Ramos (cell line): ENCODE data around the gene PABPN1L.

Experiments used
- in situ Hi-C: fragments of 300-500 bp; cut with MboI; formaldehyde crosslinking; loops from one replicate; pipeline ENCODE4 v1.14.3; 2022; ENCODE audit warnings: low sequenced_read_pairs; ENCODE audit not compliant: unreplicated experiment

Gene PABPN1L

GRCh38 chr16:88884569-88885271 is 18.3 kb upstream of the PABPN1L start:
- in situ Hi-C loops = no loop called here

GRCh38 chr16:88883946-88884345 is 17.5 kb upstream of the PABPN1L start:
- in situ Hi-C loops = no loop called here

GRCh38 chr16:88883117-88883895 is 16.8 kb upstream of the PABPN1L start:
- in situ Hi-C loops = no loop called here

- in situ Hi-C loops = no loop called here
Observed at GRCh38 chr16:88882358-88883030, 16.0 kb upstream of the PABPN1L start.

GRCh38 chr16:88881675-88882357 is 15.4 kb upstream of the PABPN1L start:
- in situ Hi-C loops = no loop called here

GRCh38 chr16:88881007-88881615 is 14.7 kb upstream of the PABPN1L start:
- in situ Hi-C loops = no loop called here

- in situ Hi-C loops = no loop called here
Observed at GRCh38 chr16:88880226-88881006, 14.0 kb upstream of the PABPN1L start.

- in situ Hi-C loops = no loop called here
Observed at GRCh38 chr16:88879788-88880055, 13.3 kb upstream of the PABPN1L start.

GRCh38 chr16:88878967-88879787 is 12.7 kb upstream of the PABPN1L start:
- in situ Hi-C loops = no loop called here

- in situ Hi-C loops = no loop called here
Observed at GRCh38 chr16:88878356-88878755, 11.9 kb upstream of the PABPN1L start.

GRCh38 chr16:88877564-88878289 is 11.3 kb upstream of the PABPN1L start:
- in situ Hi-C loops = no loop called here

GRCh38 chr16:88876942-88877526 is 10.6 kb upstream of the PABPN1L start:
- in situ Hi-C loops = no loop called here

GRCh38 chr16:88875703-88876234 is 9.3 kb upstream of the PABPN1L start:
- in situ Hi-C loops = no loop called here

- in situ Hi-C loops = no loop called here
Observed at GRCh38 chr16:88874938-88875599, 8.6 kb upstream of the PABPN1L start.

GRCh38 chr16:88872650-88873331 is 6.3 kb upstream of the PABPN1L start:
- in situ Hi-C loops = no loop called here

GRCh38 chr16:88871730-88872416 is 5.4 kb upstream of the PABPN1L start:
- in situ Hi-C loops = no loop called here
